ENCODE data around the gene MMP14. TPM values are rescaled to one million over a fixed set of nuclear protein-coding genes. Genes with fewer than 3 reads are reported as not detected.

The MMP14 gene
- total and polyA plus RNA-seq, 2 of the 8 experiments (the other 6 are each of a cell fraction or from before 2014, with no cell fraction given): 58.2 to 86.8 TPM

GRCh38 chr14:22895402-22895801, 59.0 kb downstream of the MMP14 start:
- H2BK120ac ChIP-seq (replicated peaks; ENCODE audit: low read depth, low read length): no peak overlapping the region
- no peak for FAIRE-seq
- H3K14ac ChIP-seq (ENCODE audit: insufficient read length): no peak overlapping the region
- no peak overlapping the region for H2BK5ac ChIP-seq (ENCODE audit: low read depth, low read length)
- no peaks in the 10 kb centered on the region for H3K79me2 ChIP-seq (ENCODE audit: control insufficient read depth in 1 of 2, insufficient read depth in 2 of 2, low read length in 2 of 2)
- H3K27ac ChIP-seq (ENCODE audit: low read depth, low read length): no peak overlapping the region
- no peak overlapping the region for H2BK20ac ChIP-seq (ENCODE audit: low read length)
- no peak overlapping the region for H2AFZ ChIP-seq (ENCODE audit: low read length)
- no peaks in the 10 kb centered on the region for H3K9me3 ChIP-seq (ENCODE audit: insufficient read depth in 2 of 2, low read depth in 1 of 2, low read length in 1 of 2)
- POLR2A ChIA-PET (ENCODE audit: partially characterized antibody): interaction anchor here (2.4 kb wide), 1 partner anchor 11 kb away, joined by 8 read pairs; no protein-coding TSS in a partner anchor
- no peak overlapping the region for H3K4me3 ChIP-seq (ENCODE audit: extremely low read depth in 1 of 4, insufficient read depth in 2 of 4, low read depth in 3 of 4, low read length in 4 of 4)
- H2AK5ac ChIP-seq (ENCODE audit: low read depth, low read length): no peak overlapping the region
- H4K8ac ChIP-seq (ENCODE audit: extremely low read depth, insufficient read depth, low read length): no peak overlapping the region
- H2BK15ac ChIP-seq (ENCODE audit: low read length): no peak overlapping the region
- no peak overlapping the region for H4K5ac ChIP-seq (ENCODE audit: insufficient read length, low read depth, low read length)
- no peak overlapping the region for H4K91ac ChIP-seq (replicated peaks; ENCODE audit: insufficient read length, low read length)
- peaks cover 10 to 35% (median 28%) of the 10 kb centered on the region in 4 experiments for H3K27me3 ChIP-seq (replicated peaks in 1 of 4; ENCODE audit: control insufficient read depth in 3 of 4, extremely low read depth in 1 of 4, insufficient read depth in 3 of 4, low read length in 3 of 4)
- no peak overlapping the region for H3K23ac ChIP-seq (ENCODE audit: insufficient read length)
- H3K9ac ChIP-seq (replicated peaks in 1 of 4; ENCODE audit: extremely low read depth in 1 of 4, low read depth in 3 of 4, low read length in 3 of 4): no peak overlapping the region
- H4K20me1 ChIP-seq (replicated peaks in 1 of 2; ENCODE audit: control insufficient read depth in 1 of 2, insufficient read depth in 2 of 2, low read length in 2 of 2): peaks cover 2 to 5% of the 10 kb centered on the region in 2 experiments
- no peaks in the 10 kb centered on the region for H3K79me1 ChIP-seq (ENCODE audit: low read depth, low read length)
- peaks cover 0 to 8% (median 4%) of the 10 kb centered on the region in 4 experiments; a peak in 2 of 7 replicates for H3K4me1 ChIP-seq (replicated peaks in 1 of 4; ENCODE audit: control insufficient read depth in 3 of 4, insufficient read depth in 4 of 4, low read length in 3 of 4)
- no peak overlapping the region for H3K4ac ChIP-seq (replicated peaks; ENCODE audit: insufficient read length, low read depth, low read length)
- no peak overlapping the region for H2BK12ac ChIP-seq (ENCODE audit: low read depth, low read length)
- no peak overlapping the region for H3K56ac ChIP-seq (replicated peaks; ENCODE audit: insufficient read length, low read depth, low read length)
- H3K36me3 ChIP-seq (ENCODE audit: control insufficient read depth in 2 of 4, insufficient read depth in 4 of 4, low read length in 3 of 4): no peaks in the 10 kb centered on the region
- DNase-seq (ENCODE audit: low read depth in 1 of 2, low spot score in 2 of 2): no peak
- no peak overlapping the region for H3K18ac ChIP-seq (ENCODE audit: extremely low read depth, low read length)
- CTCF ChIA-PET (ENCODE audit: partially characterized antibody): interaction anchor here (0.6 to 14.2 kb wide), 11 partner anchors 9 to 340 kb away, joined by 3 to 158 read pairs (median 3); partner anchors contain the start of genes LRP10 and REM2
- H3K23me2 ChIP-seq (ENCODE audit: low read depth, low read length): no peaks in the 10 kb centered on the region
- 90% methylated on average over 1 of the region's 1 CpG; no CpG with 5 or more reads in 1 of the 2 experiments for WGBS, 2 experiments (ENCODE audit: extremely low coverage in 1 of 2, insufficient coverage in 1 of 2, insufficient read length in 1 of 2, insufficient replicate concordance in 2 of 2, low coverage in 1 of 2, low lambda C conversion rate in 2 of 2, missing lambda C conversion rate in 1 of 2)
- no peak overlapping the region for H3K4me2 ChIP-seq (ENCODE audit: insufficient read depth in 1 of 2, low read depth in 2 of 2, low read length in 2 of 2)
- TF ChIP-seq SRF (IDR thresholded peaks at IDR 0.05; ENCODE audit: low read depth, low read length) (no peak), RXRA (IDR thresholded peaks at IDR 0.05; ENCODE audit: insufficient read depth, low read depth, low read length) (no peak), GTF2F1 (IDR thresholded peaks at IDR 0.05; ENCODE audit: borderline replicate concordance, low read depth, low read length) (no peak), CTBP2 (IDR thresholded peaks at IDR 0.05; ENCODE audit: borderline replicate concordance, insufficient read depth, insufficient read length, low read length) (no peak), SP1 (IDR thresholded peaks at IDR 0.05; ENCODE audit: low read depth, low read length) (no peak), CREB1 (IDR thresholded peaks at IDR 0.05) (no peak), JUN (IDR thresholded peaks at IDR 0.05; ENCODE audit: low read depth, low read length) (no peak), YY1 (IDR thresholded peaks at IDR 0.05; ENCODE audit: low read depth, low read length) (no peak), E2F6 (IDR thresholded peaks at IDR 0.05) (no peak), SP2 (IDR thresholded peaks at IDR 0.05; ENCODE audit: low read length) (no peak), EGR1 (IDR thresholded peaks at IDR 0.05; ENCODE audit: borderline replicate concordance, low read depth, low read length) (no peak), RBBP5 (IDR thresholded peaks at IDR 0.05; ENCODE audit: borderline replicate concordance, low read depth, low read length) (no peak), PHF8 (conservative IDR thresholded peaks at IDR 0.05; ENCODE audit: low read depth, low read length) (no peak), KDM4A (IDR thresholded peaks at IDR 0.05; ENCODE audit: low read depth, low read length, severe bottlenecking) (no peak), TBP (IDR thresholded peaks at IDR 0.05; ENCODE audit: low read depth, low read length) (no peak)

Data from H1 (cell line).